Activated T-helper 1 cell treated with Interleukin-2 at 50 U/mL for 16 hours (primary cell): ENCODE results near the gene RPS6KB2.
"Not testable (repeated sequence)": the region's sequence is repeated elsewhere in the genome, so short reads cannot be mapped to it uniquely, and the experiment has no call there.

Experiments
- DNase-seq: peaks from one replicate; pipeline ENCODE4 v3.0.0-alpha.2; 2020; ENCODE audit warnings: low read depth

Gene RPS6KB2

GRCh38 chr11:67410984-67411784, 17.1 kb upstream of the RPS6KB2 start:
- no peak for DNase-seq

- DNase-seq, result no peak
Observed at GRCh38 chr11:67411785-67412152, 16.5 kb upstream of the RPS6KB2 start.

- no peak for DNase-seq
Observed at GRCh38 chr11:67412495-67413179, 15.7 kb upstream of the RPS6KB2 start.

- DNase-seq, result no peak
Observed at GRCh38 chr11:67413266-67413849, 14.9 kb upstream of the RPS6KB2 start.

GRCh38 chr11:67415501-67416304, 12.6 kb upstream of the RPS6KB2 start, which contains the start of gene CARNS1:
CARNS1 (plus strand) TSS chr11:67415678; CDS start chr11:67416200, 522 bp downstream.
- DNase-seq, result no peak

GRCh38 chr11:67416416-67417335, 11.6 kb upstream of the RPS6KB2 start:
- DNase-seq, result peak; percentile 81

- DNase-seq, result no peak
Observed at GRCh38 chr11:67417425-67417824, 10.9 kb upstream of the RPS6KB2 start.

- no peak for DNase-seq
Observed at GRCh38 chr11:67418476-67419281, 9.6 kb upstream of the RPS6KB2 start.

- no peak for DNase-seq
Observed at GRCh38 chr11:67419325-67420049, 8.8 kb upstream of the RPS6KB2 start.

- DNase-seq, result no peak
Observed at GRCh38 chr11:67420147-67420645, 8.1 kb upstream of the RPS6KB2 start.

- peak; percentile 99 for DNase-seq
Observed at GRCh38 chr11:67420646-67421429, 7.5 kb upstream of the RPS6KB2 start.

- no peak for DNase-seq
Observed at GRCh38 chr11:67421430-67422031, 6.8 kb upstream of the RPS6KB2 start.

GRCh38 chr11:67422891-67423290, 5.4 kb upstream of the RPS6KB2 start:
- no peak for DNase-seq

GRCh38 chr11:67423466-67423865, 4.8 kb upstream of the RPS6KB2 start:
- no peak for DNase-seq

GRCh38 chr11:67423891-67424613, 4.2 kb upstream of the RPS6KB2 start:
- no peak for DNase-seq

- DNase-seq, result not testable (repeated sequence)
Observed at GRCh38 chr11:67427364-67427859, 882 bp upstream of the RPS6KB2 start.

- DNase-seq, result no peak
Observed at GRCh38 chr11:67429038-67429668, 859 bp downstream of the RPS6KB2 start.
